HepG2 (cell line): ENCODE measurements around the gene C1orf159. TPM values are rescaled to one million over a fixed set of nuclear protein-coding genes. Genes with fewer than 3 reads are reported as not detected.

Source experiments
- CREB3 ChIP-seq: sonication (generic); formaldehyde crosslinking; IDR thresholded peaks from 2 replicates; pipeline ENCODE4 v1.5.0; 2020; ENCODE audit warnings: missing genetic modification reagents
- DBP ChIP-seq: sonication (generic); formaldehyde crosslinking; IDR thresholded peaks from 2 replicates; pipeline ENCODE4 v1.4.0; 2020; ENCODE audit warnings: missing genetic modification reagents; ENCODE audit errors: not compliant biosample characterization
- EED ChIP-seq: sonication (generic); formaldehyde crosslinking; IDR thresholded peaks from 2 replicates; pipeline ENCODE4 v1.5.0; 2020; ENCODE audit warnings: mild to moderate bottlenecking, missing genetic modification reagents
- RFXAP ChIP-seq: sonication (generic); formaldehyde crosslinking; IDR thresholded peaks from 2 replicates; pipeline ENCODE4 v1.4.0; 2020; ENCODE audit warnings: missing genetic modification reagents, borderline replicate concordance
- TFDP2 ChIP-seq: sonication (generic); formaldehyde crosslinking; IDR thresholded peaks from 2 replicates; pipeline ENCODE4 v1.4.0; 2020; ENCODE audit warnings: missing genetic modification reagents
- TOPORS ChIP-seq: sonication (generic); formaldehyde crosslinking; IDR thresholded peaks from 2 replicates; pipeline ENCODE4 v1.8.0; 2023; ENCODE audit warnings: mild to moderate bottlenecking, missing genetic modification reagents
- ZFP37 ChIP-seq: sonication (generic); formaldehyde crosslinking; IDR thresholded peaks from 2 replicates; pipeline ENCODE4 v1.4.0; 2020; ENCODE audit warnings: missing genetic modification reagents, borderline replicate concordance
- ZNF10 ChIP-seq: sonication (generic); formaldehyde crosslinking; IDR thresholded peaks from 2 replicates; pipeline ENCODE4 v1.4.0; 2020; ENCODE audit warnings: mild to moderate bottlenecking, low read depth, missing genetic modification reagents, borderline replicate concordance
- ZNF124 ChIP-seq: sonication (generic); formaldehyde crosslinking; IDR thresholded peaks from 2 replicates; pipeline ENCODE4 v1.4.0; 2020; ENCODE audit warnings: missing genetic modification reagents
- ZNF335 ChIP-seq: sonication (generic); formaldehyde crosslinking; IDR thresholded peaks from 2 replicates; pipeline ENCODE4 v1.4.0; 2020; ENCODE audit warnings: missing genetic modification reagents
- ZNF609 ChIP-seq: sonication (generic); formaldehyde crosslinking; IDR thresholded peaks from 2 replicates; pipeline ENCODE4 v1.4.0; 2020; ENCODE audit warnings: mild to moderate bottlenecking, missing genetic modification reagents, borderline replicate concordance
- ZNF850 ChIP-seq: sonication (generic); formaldehyde crosslinking; conservative IDR thresholded peaks from 2 replicates; pipeline ENCODE4 v1.9.0; 2021; ENCODE audit warnings: mild to moderate bottlenecking, missing genetic modification reagents
- ZSCAN21 ChIP-seq: sonication (generic); formaldehyde crosslinking; IDR thresholded peaks from 2 replicates; pipeline ENCODE4 v1.8.0; 2022; ENCODE audit warnings: mild to moderate bottlenecking, missing genetic modification reagents, moderate library complexity, borderline replicate concordance
- polyA plus RNA-seq, 8 experiments: library from polyadenylated mRNA; depleted of rRNA in 3 of 8; stranded (reverse) in 7 of 8; unstranded in 1 of 8; fragments of >200 nt; fragmentation: Illumina TruSeq in 4 of 8; extraction: Trizol in 4 of 8; gene quantifications; 2 replicates each; pipeline versions ENCODE4 v1.2.1 to v1.2.3, GENCODE V29; 2011 to 2016; ENCODE audit warnings: low read depth in 4 of 8, missing spikeins in 1 of 8, mixed read lengths in 1 of 8; ENCODE audit not compliant: insufficient read depth in 1 of 8
- total RNA-seq, 5 experiments: library from RNA; depleted of rRNA; stranded (reverse); fragments of >200 nt; fragmentation: Illumina TruSeq; extraction: Trizol; gene quantifications; 2 replicates each; pipeline ENCODE4 v1.2.3, GENCODE V29; 2016; ENCODE audit warnings: low read depth in 1 of 5
- TF ChIP-seq, protein P1 (sequence below): sonication (generic); formaldehyde crosslinking; IDR thresholded peaks from 2 replicates; pipeline ENCODE4 v1.4.0; 2020; ENCODE audit warnings: missing genetic modification reagents, borderline replicate concordance
- TF ChIP-seq, protein P2 (sequence below): sonication (generic); formaldehyde crosslinking; IDR thresholded peaks from 2 replicates; pipeline ENCODE4 v1.5.1; 2020; ENCODE audit warnings: missing genetic modification reagents, mild to moderate bottlenecking, borderline replicate concordance

C1orf159 gene
- total and polyA plus RNA-seq, 2 of the 13 experiments (the other 11 are each of a cell fraction or from before 2014, with no cell fraction given): 3.8 to 6.7 TPM

GRCh38 chr1:1079408-1080121 is 36.3 kb downstream of the C1orf159 start (continued):
- TF ChIP-seq TOPORS (CRISPR knock-in tag) (no peak), DBP (CRISPR knock-in tag) (no peak), ZNF10 (CRISPR knock-in tag) (no peak), RFXAP (CRISPR knock-in tag) (peak; percentile 6; the same call in 1 of the 2 replicates), ZSCAN21 (CRISPR knock-in tag) (peak; percentile 52; the same call in 1 of the 2 replicates), EED (CRISPR knock-in tag) (peak; percentile 74), ZNF124 (CRISPR knock-in tag) (no peak), TFDP2 (CRISPR knock-in tag) (peak; percentile 44; the same call in 1 of the 2 replicates), ZNF335 (no peak), CREB3 (no peak), ZNF850 (CRISPR knock-in tag) (no peak), ZNF609 (CRISPR knock-in tag) (peak; percentile 47), ZFP37 (CRISPR knock-in tag) (peak; percentile 63; the same call in 1 of the 2 replicates)
- TF ChIP-seq, protein P1, sequence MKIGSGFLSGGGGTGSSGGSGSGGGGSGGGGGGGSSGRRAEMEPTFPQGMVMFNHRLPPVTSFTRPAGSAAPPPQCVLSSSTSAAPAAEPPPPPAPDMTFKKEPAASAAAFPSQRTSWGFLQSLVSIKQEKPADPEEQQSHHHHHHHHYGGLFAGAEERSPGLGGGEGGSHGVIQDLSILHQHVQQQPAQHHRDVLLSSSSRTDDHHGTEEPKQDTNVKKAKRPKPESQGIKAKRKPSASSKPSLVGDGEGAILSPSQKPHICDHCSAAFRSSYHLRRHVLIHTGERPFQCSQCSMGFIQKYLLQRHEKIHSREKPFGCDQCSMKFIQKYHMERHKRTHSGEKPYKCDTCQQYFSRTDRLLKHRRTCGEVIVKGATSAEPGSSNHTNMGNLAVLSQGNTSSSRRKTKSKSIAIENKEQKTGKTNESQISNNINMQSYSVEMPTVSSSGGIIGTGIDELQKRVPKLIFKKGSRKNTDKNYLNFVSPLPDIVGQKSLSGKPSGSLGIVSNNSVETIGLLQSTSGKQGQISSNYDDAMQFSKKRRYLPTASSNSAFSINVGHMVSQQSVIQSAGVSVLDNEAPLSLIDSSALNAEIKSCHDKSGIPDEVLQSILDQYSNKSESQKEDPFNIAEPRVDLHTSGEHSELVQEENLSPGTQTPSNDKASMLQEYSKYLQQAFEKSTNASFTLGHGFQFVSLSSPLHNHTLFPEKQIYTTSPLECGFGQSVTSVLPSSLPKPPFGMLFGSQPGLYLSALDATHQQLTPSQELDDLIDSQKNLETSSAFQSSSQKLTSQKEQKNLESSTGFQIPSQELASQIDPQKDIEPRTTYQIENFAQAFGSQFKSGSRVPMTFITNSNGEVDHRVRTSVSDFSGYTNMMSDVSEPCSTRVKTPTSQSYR (CRISPR knock-in tag): peak; percentile 44; the same call in 1 of the 2 replicates
- TF ChIP-seq, protein P2, sequence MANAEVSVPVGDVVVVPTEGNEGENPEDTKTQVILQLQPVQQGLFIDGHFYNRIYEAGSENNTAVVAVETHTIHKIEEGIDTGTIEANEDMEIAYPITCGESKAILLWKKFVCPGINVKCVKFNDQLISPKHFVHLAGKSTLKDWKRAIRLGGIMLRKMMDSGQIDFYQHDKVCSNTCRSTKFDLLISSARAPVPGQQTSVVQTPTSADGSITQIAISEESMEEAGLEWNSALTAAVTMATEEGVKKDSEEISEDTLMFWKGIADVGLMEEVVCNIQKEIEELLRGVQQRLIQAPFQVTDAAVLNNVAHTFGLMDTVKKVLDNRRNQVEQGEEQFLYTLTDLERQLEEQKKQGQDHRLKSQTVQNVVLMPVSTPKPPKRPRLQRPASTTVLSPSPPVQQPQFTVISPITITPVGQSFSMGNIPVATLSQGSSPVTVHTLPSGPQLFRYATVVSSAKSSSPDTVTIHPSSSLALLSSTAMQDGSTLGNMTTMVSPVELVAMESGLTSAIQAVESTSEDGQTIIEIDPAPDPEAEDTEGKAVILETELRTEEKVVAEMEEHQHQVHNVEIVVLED: no peak
